Caco-2 (cell line): ENCODE data around the gene LGR6. TPM values are rescaled to one million over a fixed set of nuclear protein-coding genes. Genes with fewer than 3 reads are reported as not detected.

Source experiments
- BruUV-seq: library from RNA; stranded (reverse); fragments of 400-500 nt; replicated peaks from 2 replicates; lab custom pipeline; 2021; lab: Mats Ljungman, UMichigan
- CTCF ChIA-PET: fragments of 300-600 bp; sonication (Branson Sonifier 250); formaldehyde crosslinking; loops from one replicate; lab custom pipeline; 2022; ENCODE audit warnings: antibody characterized with exemption; lab: Charles Lee
- POLR2A ChIA-PET: fragments of 300-600 bp; sonication (Branson Sonifier 250); formaldehyde crosslinking; loops from one replicate; lab custom pipeline; 2022; ENCODE audit warnings: antibody characterized with exemption; lab: Charles Lee
- DNase-seq, 2 experiments: peaks; one replicate each; pipeline versions ENCODE4 v3.0.0 to v3.0.0-alpha.2; 2020 to 2022
- H3K27me3 ChIP-seq: replicated peaks from 2 replicates; pipeline ENCODE4 v1.6.0; 2011; ENCODE audit warnings: low read length; ENCODE audit not compliant: control insufficient read depth, insufficient read depth
- H3K36me3 ChIP-seq: 2 replicates; pipeline ENCODE4 v1.5.1; 2011; ENCODE audit warnings: low read length; ENCODE audit not compliant: control insufficient read depth, insufficient read depth
- H3K4me1 ChIP-seq: fragments of 250-450 bp; sonication (Bioruptor Pico); 2 replicates; pipeline ENCODE4 v1.5.1; 2020; ENCODE audit warnings: mild to moderate bottlenecking
- H3K4me3 ChIP-seq: 2 replicates; pipeline ENCODE4 v1.5.1; 2011; ENCODE audit warnings: low read depth, mild to moderate bottlenecking, control low read depth, low read length
- H3K9me3 ChIP-seq: fragments of 250-450 bp; sonication (Bioruptor Pico); 2 replicates; pipeline ENCODE4 v1.5.1; 2020; ENCODE audit warnings: mild to moderate bottlenecking, moderate library complexity
- H3K27ac Mint-ChIP-seq: one replicate; pipeline ENCODE4 v1.8.0; 2022; ENCODE audit warnings: mixed read lengths; ENCODE audit not compliant: unreplicated experiment
- H3K27me3 Mint-ChIP-seq: one replicate; pipeline ENCODE4 v1.8.0; 2022; ENCODE audit warnings: mixed read lengths; ENCODE audit not compliant: insufficient read depth, unreplicated experiment
- H3K36me3 Mint-ChIP-seq: one replicate; pipeline ENCODE4 v1.8.0; 2022; ENCODE audit warnings: mild to moderate bottlenecking, mixed read lengths; ENCODE audit not compliant: insufficient read depth, unreplicated experiment
- H3K4me1 Mint-ChIP-seq: one replicate; pipeline ENCODE4 v1.8.0; 2022; ENCODE audit warnings: low read depth, mixed read lengths; ENCODE audit not compliant: unreplicated experiment
- H3K4me3 Mint-ChIP-seq: one replicate; pipeline ENCODE4 v1.8.0; 2022; ENCODE audit warnings: mild to moderate bottlenecking, moderate library complexity, mixed read lengths; ENCODE audit not compliant: unreplicated experiment
- H3K9me3 Mint-ChIP-seq: one replicate; pipeline ENCODE4 v1.8.0; 2022; ENCODE audit warnings: mixed read lengths; ENCODE audit not compliant: unreplicated experiment
- CTCF ChIP-seq, 2 experiments: fragments of 200-600 bp in 1 of 2; IDR thresholded peaks; 1 replicate in 1 of 2; 2 replicates in 1 of 2; pipeline versions ENCODE4 v1.5.1 to v1.8.0; 2011 to 2022; ENCODE audit warnings: antibody characterized with exemption in 1 of 2, control low read depth in 1 of 2, inconsistent platforms in 1 of 2, low read depth in 1 of 2, low read length in 1 of 2, mild to moderate bottlenecking in 1 of 2, moderate library complexity in 1 of 2; ENCODE audit not compliant: insufficient read depth in 1 of 2, severe bottlenecking in 1 of 2, unreplicated experiment in 1 of 2
- intact Hi-C: fragments of 100-400 bp; cut with micrococcal nuclease; formaldehyde crosslinking; loops from one replicate; pipeline ENCODE4 v1.10.0; 2022; ENCODE audit not compliant: unreplicated experiment
- total RNA-seq: library from RNA; stranded (reverse); gene quantifications from 2 replicates; pipeline ENCODE4 v1.2.3, GENCODE V29; 2022

LGR6 gene
- total RNA-seq, 1 experiment from 2014 or later, result 0.36 TPM

DNA sequence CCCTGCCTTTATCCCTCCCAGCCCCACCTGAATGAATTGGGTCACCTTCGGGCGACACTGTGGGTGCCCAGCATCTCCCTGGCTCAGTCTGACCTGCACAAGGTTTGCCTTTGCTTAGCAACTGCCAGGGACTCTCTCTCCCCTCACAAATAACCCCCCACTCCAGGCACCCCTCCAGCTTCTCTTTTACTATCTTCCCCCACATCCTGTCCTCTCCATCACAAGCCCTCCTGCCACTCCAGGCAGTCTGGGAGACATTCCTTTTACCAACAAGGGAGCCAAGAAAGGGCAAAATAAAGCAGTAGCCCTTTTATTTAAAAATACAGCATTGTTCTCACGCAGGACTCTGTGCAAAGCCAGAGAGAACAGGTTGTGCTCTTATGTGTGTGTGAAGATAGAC lies 23.9 kb downstream of the LGR6 start:
- Histone ChIP-seq H3K27me3 (no peaks in the 10 kb centered on the region), H3K36me3 (no peaks in the 10 kb centered on the region), H3K4me3 (no peak overlapping the region), H3K9me3 (no peaks in the 10 kb centered on the region), H3K4me1 (peaks cover 10% of the 10 kb centered on the region)
- no peak overlapping the region for H3K27ac Mint-ChIP-seq
- no peak for TF ChIP-seq CTCF (IDR thresholded peaks at IDR 0.05; ENCODE audit: insufficient read depth in 1 of 2, low read depth in 1 of 2, low read length in 1 of 2, severe bottlenecking in 1 of 2, unreplicated experiment in 1 of 2)
- peaks cover 4% of the 10 kb centered on the region for H3K27me3 Mint-ChIP-seq
- intact Hi-C loops, result no loop called here
- H3K4me3 Mint-ChIP-seq, result no peak overlapping the region
- no peaks in the 10 kb centered on the region for H3K36me3 Mint-ChIP-seq
- ChIA-PET CTCF (no interaction called here), POLR2A (no interaction called here)
- no TSS peak for BruUV-seq
- DNase-seq, result no peak
- peaks cover 12% of the 10 kb centered on the region for H3K4me1 Mint-ChIP-seq
- H3K9me3 Mint-ChIP-seq, result no peaks in the 10 kb centered on the region

GRCh38 chr1:202217951-202218350 lies 24.4 kb downstream of the LGR6 start:
- intact Hi-C loops, result no loop called here
- BruUV-seq, result no TSS peak
- peaks cover 12% of the 10 kb centered on the region for H3K4me1 Mint-ChIP-seq

DNA sequence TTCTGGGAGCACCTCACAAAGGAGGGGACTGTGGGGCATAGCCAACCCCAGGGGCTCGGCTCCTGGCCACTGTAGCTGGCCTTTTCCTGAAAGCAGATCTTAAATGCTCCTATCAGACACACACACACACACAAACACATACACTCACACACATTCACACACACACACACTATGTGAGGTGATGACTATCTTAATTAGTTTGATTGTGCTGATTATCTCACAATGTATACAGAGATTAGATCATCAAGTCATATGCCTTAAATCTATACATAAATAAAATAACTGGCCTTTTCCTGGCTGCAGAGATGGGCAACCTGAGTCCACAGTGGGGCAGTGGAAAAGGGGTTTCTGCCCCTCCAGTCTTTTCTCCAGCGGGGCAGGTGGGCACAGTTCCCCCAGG lies 27.1 kb downstream of the LGR6 start:
- Mint-ChIP-seq H3K27me3 (no peaks in the 10 kb centered on the region), H3K9me3 (no peaks in the 10 kb centered on the region), H3K4me1 (peaks cover 13% of the 10 kb centered on the region), H3K36me3 (peaks cover 3% of the 10 kb centered on the region), H3K27ac (no peak overlapping the region), H3K4me3 (no peak overlapping the region)
- no peaks in the 10 kb centered on the region for H3K9me3 ChIP-seq
- ChIA-PET CTCF (no interaction called here), POLR2A (no interaction called here)
- BruUV-seq, result no TSS peak
- H3K27me3 ChIP-seq, result no peaks in the 10 kb centered on the region
- no peak overlapping the region for H3K4me3 ChIP-seq
- H3K4me1 ChIP-seq, result peaks cover 32% of the 10 kb centered on the region
- TF ChIP-seq CTCF (IDR thresholded peaks at IDR 0.05; ENCODE audit: insufficient read depth in 1 of 2, low read depth in 1 of 2, low read length in 1 of 2, severe bottlenecking in 1 of 2, unreplicated experiment in 1 of 2), result no peak
- no peak for DNase-seq
- H3K36me3 ChIP-seq, result no peaks in the 10 kb centered on the region; the same call in 1 of the 2 replicates
- intact Hi-C loops, result no loop called here

More at GRCh38 chr1:202217951-202218350, 24.4 kb downstream of the LGR6 start:
- H3K4me3 Mint-ChIP-seq, result no peak overlapping the region
- peaks cover 4% of the 10 kb centered on the region for H3K27me3 Mint-ChIP-seq
- Histone ChIP-seq H3K4me1 (peaks cover 14% of the 10 kb centered on the region), H3K36me3 (no peaks in the 10 kb centered on the region), H3K9me3 (no peaks in the 10 kb centered on the region), H3K27me3 (no peaks in the 10 kb centered on the region), H3K4me3 (no peak overlapping the region)
- no peak for DNase-seq
- ChIA-PET CTCF (no interaction called here), POLR2A (no interaction called here)
- no peaks in the 10 kb centered on the region for H3K9me3 Mint-ChIP-seq
- H3K36me3 Mint-ChIP-seq, result no peaks in the 10 kb centered on the region
- no peak for TF ChIP-seq CTCF (IDR thresholded peaks at IDR 0.05; ENCODE audit: insufficient read depth in 1 of 2, low read depth in 1 of 2, low read length in 1 of 2, severe bottlenecking in 1 of 2, unreplicated experiment in 1 of 2)
- H3K27ac Mint-ChIP-seq, result no peak overlapping the region
